ENCODE results near the gene HOXA6. TPM values are rescaled to one million over a fixed set of nuclear protein-coding genes. Genes with fewer than 3 reads are reported as not detected.

Gene HOXA6
- total and polyA plus RNA-seq, 2 of the 4 experiments (the other 2 are of a cell fraction) = 1.4 to 1.8 TPM

- Histone ChIP-seq H2BK15ac (ENCODE audit: low read depth, low read length) (no peak overlapping the region), H4K20me1 (ENCODE audit: insufficient read depth, low read length) (peaks cover 9% of the 10 kb centered on the region; the same call in 1 of the 2 replicates), H3K9ac (ENCODE audit: low read depth, low read length) (peak overlapping the region; percentile 85), H2BK20ac (ENCODE audit: low read depth, low read length) (no peak overlapping the region), H3K23ac (ENCODE audit: low read depth, low read length) (peak overlapping the region; percentile 99; the same call in 1 of the 2 replicates), H2BK5ac (ENCODE audit: low read depth, low read length, poor library complexity, severe bottlenecking) (peak overlapping the region; percentile 95), H3K56ac (ENCODE audit: extremely low read depth, insufficient read depth, low read length) (peak overlapping the region; percentile 70), H4K91ac (ENCODE audit: insufficient read depth, low read depth, low read length) (peak overlapping the region; percentile 80), H3K9me1 (ENCODE audit: insufficient read depth, low read length) (peaks cover 13% of the 10 kb centered on the region; the same call in 1 of the 2 replicates), H3K27ac (ENCODE audit: insufficient read depth, low read length) (peak overlapping the region; percentile 96), H3K9me3 (ENCODE audit: control insufficient read depth, insufficient read depth, low read length) (no peaks in the 10 kb centered on the region), H2AK9ac (replicated peaks; ENCODE audit: low read depth, low read length, poor library complexity) (peak overlapping the region; percentile 86), H3K27me3 (ENCODE audit: control insufficient read depth, insufficient read depth, low read length) (no peaks in the 10 kb centered on the region), H2AK5ac (ENCODE audit: low read depth, low read length) (no peak overlapping the region), H3K4me1 (ENCODE audit: control insufficient read depth, insufficient read depth, low read length) (peaks cover 50% of the 10 kb centered on the region), H3K79me1 (ENCODE audit: low read depth in 1 of 2, low read length in 2 of 2) (peaks cover 0 to 43% of the 10 kb centered on the region in 2 experiments; a peak in 2 of 4 replicates), H2AFZ (replicated peaks; ENCODE audit: low read length, poor library complexity) (peak overlapping the region; percentile 80), H3K4me2 (ENCODE audit: low read depth, low read length) (peak overlapping the region; percentile 49), H3K4me3 (ENCODE audit: insufficient read depth, low read depth, low read length) (peak overlapping the region; percentile 22), H4K5ac (ENCODE audit: low read depth, low read length) (peak overlapping the region; percentile 40; the same call in 1 of the 2 replicates), H3K14ac (replicated peaks; ENCODE audit: low read depth, low read length) (peak overlapping the region; percentile 73), H3K18ac (ENCODE audit: low read depth, low read length) (peak overlapping the region; percentile 80), H3K4ac (ENCODE audit: low read depth, low read length) (peak overlapping the region; percentile 82), H4K8ac (ENCODE audit: low read depth in 2 of 2, low read length in 2 of 2) (peak overlapping the region; percentile 88 to 89), H2BK120ac (ENCODE audit: low read depth, low read length) (peak overlapping the region; percentile 89), H3K36me3 (ENCODE audit: control insufficient read depth, insufficient read depth, low read length) (peaks cover 9% of the 10 kb centered on the region; the same call in 1 of the 2 replicates)
- BruUV-seq (replicated peaks) = no TSS peak
- intact Hi-C loops (cut with micrococcal nuclease) = no loop called here
- CTCF ChIA-PET = no interaction called here
- no peak for DNase-seq
- TF ChIP-seq CHD1 (IDR thresholded peaks at IDR 0.05; ENCODE audit: low read depth, low read length) = no peak
- TF ChIP-seq USF2 (IDR thresholded peaks at IDR 0.05; ENCODE audit: low read depth, low read length) = no peak
- TF ChIP-seq RFX5 (IDR thresholded peaks at IDR 0.05; ENCODE audit: low read depth, low read length) = no peak
- no peak for TF ChIP-seq MAZ (IDR thresholded peaks at IDR 0.05; ENCODE audit: borderline replicate concordance, low read depth, low read length)
- TF ChIP-seq, protein P1, sequence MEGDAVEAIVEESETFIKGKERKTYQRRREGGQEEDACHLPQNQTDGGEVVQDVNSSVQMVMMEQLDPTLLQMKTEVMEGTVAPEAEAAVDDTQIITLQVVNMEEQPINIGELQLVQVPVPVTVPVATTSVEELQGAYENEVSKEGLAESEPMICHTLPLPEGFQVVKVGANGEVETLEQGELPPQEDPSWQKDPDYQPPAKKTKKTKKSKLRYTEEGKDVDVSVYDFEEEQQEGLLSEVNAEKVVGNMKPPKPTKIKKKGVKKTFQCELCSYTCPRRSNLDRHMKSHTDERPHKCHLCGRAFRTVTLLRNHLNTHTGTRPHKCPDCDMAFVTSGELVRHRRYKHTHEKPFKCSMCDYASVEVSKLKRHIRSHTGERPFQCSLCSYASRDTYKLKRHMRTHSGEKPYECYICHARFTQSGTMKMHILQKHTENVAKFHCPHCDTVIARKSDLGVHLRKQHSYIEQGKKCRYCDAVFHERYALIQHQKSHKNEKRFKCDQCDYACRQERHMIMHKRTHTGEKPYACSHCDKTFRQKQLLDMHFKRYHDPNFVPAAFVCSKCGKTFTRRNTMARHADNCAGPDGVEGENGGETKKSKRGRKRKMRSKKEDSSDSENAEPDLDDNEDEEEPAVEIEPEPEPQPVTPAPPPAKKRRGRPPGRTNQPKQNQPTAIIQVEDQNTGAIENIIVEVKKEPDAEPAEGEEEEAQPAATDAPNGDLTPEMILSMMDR (conservative IDR thresholded peaks at IDR 0.05; ENCODE audit: low read depth, low read length) = no peak
- TF ChIP-seq RCOR1 (IDR thresholded peaks at IDR 0.05; ENCODE audit: insufficient replicate concordance, low read length) = no peak
- no peak for TF ChIP-seq FOS (IDR thresholded peaks at IDR 0.05; ENCODE audit: low read depth, low read length)
- TF ChIP-seq RAD21 (IDR thresholded peaks at IDR 0.05; ENCODE audit: low read length) = no peak
- ATAC-seq (ENCODE audit: low read depth) = no peak; the same call in 1 of the 2 replicates
- dilution Hi-C loops (cut with HindIII; ENCODE audit: low sequenced_read_pairs, unreplicated experiment) = no loop called here
- in situ Hi-C loops (cut with MboI; ENCODE audit: low sequenced_read_pairs) = loop anchor here (10.0 kb wide), 1 partner anchor 912 kb away; no protein-coding TSS in a partner anchor
- no CpG with 5 or more reads among the region's 14 CpGs for WGBS, 2 experiments (ENCODE audit: extremely low coverage in 2 of 2, insufficient read length in 1 of 2)
- POLR2A ChIA-PET (ENCODE audit: unreplicated experiment) = interaction anchor here (1.3 kb wide), 1 partner anchor 10 kb away, joined by 5 read pairs; no protein-coding TSS in a partner anchor
Measured at GRCh38 chr7:27106901-27107240, 40.7 kb downstream of the HOXA6 start.
